H4 (cell line): ENCODE results near the gene EXOSC10. TPM values are rescaled to one million over a fixed set of nuclear protein-coding genes. Genes with fewer than 3 reads are reported as not detected.

ENCODE experiments used
- DNase-seq: peaks from one replicate; pipeline ENCODE4 v3.0.0-alpha.2; 2015; ENCODE audit warnings: low spot score
- total RNA-seq: library from RNA; depleted of rRNA; stranded (reverse); fragments of >200 nt; shearing (Covaris generic); gene quantifications from 2 replicates; pipeline ENCODE4 v1.2.3, GENCODE V29; 2014; rRNA removed

Gene EXOSC10
- total RNA-seq = 45.3 and 48.5 TPM in 2 replicates

- DNase-seq = peak; percentile 84
These were observed at the start of gene EXOSC10 for GRCh38 chr1:11099310-11100148. Gene EXOSC10 (minus strand): TSS chr1:11099869. CDS start chr1:11099831, 38 bp downstream.

- DNase-seq = no peak
These were observed 47.6 kb upstream of the EXOSC10 start for GRCh38 chr1:11147197-11147770.

- no peak for DNase-seq
These were observed 46.1 kb upstream of the EXOSC10 start for GRCh38 chr1:11145741-11146140.

- no peak for DNase-seq
These were observed 45.0 kb upstream of the EXOSC10 start for GRCh38 chr1:11144570-11145256.

DNA sequence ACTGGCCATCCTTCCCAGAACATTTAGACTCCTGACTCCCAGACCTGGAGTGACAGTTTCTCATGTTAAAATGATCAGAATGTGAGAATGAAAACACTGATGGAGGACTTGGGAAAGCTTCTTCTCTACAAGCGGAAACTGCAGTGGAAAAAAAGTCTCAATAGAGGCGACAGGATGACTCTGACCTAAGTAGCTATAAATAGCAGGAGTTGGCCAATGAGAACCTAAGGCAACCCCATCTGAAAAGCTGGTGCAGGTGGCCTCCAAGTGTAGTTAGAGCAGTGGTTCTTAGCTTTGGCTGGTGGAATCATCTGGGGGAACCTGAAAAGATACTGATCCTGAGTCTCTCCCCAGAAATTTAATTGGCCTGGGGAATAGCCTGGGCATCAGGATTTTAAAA, 44.2 kb upstream of the EXOSC10 start:
- no peak for DNase-seq

DNA sequence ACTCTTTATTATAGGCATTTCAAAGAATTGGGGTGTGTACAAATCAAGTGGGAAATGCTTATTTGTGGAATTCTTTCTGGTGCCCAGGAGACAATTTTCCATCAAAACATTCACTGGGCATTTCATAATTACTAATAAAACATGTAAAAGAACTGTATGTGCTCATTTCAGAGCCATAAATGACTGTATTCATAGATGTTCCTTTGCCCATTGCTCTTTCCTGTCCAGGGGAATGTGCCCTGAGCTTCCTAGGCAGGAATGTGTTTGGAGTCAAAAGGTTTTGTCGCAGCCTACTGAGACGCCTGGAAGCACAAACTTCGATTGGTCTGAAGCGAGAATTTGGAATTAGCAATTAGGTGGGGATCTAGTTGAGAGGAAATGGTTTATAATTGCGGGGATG, 43.7 kb upstream of the EXOSC10 start:
- DNase-seq = no peak

DNA sequence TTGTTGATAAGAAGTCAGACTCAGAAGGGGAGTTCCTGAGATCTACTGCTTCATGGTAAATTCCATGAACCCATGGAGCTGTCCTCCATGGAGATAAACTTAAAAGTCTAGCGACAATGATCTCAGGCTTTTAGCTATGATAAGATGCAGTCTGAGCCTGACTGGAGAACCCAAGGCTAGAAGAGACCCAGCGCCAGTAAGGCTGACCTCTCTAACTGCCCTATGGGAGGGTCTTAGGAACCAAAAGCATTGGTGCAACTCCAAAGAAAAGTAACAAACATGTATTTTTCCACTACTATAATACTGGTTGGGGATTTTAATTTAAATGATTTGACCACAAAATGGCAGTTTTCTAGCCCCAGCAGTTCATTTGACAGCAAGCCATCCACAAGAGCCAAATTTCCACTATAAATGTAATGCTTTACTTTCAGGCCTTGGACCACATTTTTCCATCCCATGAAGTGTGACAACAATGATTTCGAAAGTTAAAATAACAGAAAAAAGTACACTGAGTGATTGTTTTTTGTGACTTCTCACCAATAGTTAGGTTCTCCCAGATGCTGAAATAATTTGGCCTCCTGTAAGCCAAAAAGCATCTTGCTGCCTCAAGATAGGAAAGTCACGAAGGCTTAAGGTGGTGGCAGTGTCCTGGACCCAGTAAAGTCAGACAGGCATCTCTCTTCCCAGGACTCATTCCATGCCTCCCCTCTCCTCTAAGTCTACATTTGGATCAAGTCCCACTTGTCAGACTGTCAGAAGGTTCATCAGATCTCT, 43.1 kb upstream of the EXOSC10 start:
- DNase-seq = no peak

DNA sequence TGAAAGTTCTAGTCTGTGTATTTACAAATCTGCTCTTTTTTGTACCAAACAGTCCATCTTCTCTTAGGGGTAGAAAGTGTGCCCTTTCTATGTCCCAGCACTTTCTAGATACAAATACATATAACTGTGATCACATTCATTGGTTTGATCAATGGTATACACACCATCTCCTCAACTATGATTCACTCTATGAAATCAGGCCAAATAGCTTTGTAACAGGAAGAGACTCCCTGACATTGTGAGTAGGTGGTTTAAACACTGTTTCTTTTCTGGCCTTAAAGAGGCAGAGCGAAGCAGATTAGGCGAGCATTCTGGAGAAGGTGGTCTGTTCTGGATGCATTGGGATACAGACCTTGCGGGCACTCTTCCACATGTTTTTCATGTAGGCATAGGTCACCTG, 39.3 kb upstream of the EXOSC10 start:
- no peak for DNase-seq

- DNase-seq = no peak
These were observed 38.4 kb upstream of the EXOSC10 start for GRCh38 chr1:11138029-11138428.

GRCh38 chr1:11134898-11135266, 35.2 kb upstream of the EXOSC10 start:
- no peak for DNase-seq

- DNase-seq = no peak
These were observed 34.7 kb upstream of the EXOSC10 start for GRCh38 chr1:11134251-11134897.

DNA sequence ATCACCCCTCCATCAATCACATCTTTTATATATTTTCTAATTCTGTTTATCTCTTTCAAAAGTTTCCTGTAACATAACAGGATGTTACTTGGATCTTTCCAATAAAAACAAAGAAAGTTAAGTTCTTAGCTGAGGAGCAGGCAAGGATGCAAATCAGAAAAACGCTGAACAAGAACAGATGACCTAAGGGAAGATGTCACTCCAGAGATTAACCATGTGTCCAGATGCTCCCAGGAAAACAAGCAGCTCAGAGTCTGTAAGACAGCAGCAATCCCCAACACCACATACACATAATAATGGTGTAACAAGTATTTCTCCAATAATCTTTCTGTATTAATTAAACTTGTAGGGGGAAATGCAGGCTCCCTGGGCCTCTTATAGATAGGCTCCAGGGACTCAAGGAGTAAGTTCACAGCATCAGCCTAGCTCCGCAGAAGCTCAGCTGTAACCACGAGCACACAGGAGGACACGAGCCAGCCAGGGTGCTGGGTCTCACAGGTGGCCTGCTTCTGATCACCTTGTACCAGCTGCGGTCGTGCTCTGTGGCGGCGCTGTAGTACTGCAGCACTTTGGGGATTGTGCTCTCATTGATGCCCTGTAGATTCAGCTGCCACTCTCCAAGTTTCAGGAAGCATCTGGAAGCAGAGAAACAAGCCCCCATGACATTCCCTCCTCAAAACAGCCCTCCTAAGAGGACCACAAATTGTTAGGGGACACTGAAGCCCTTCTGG, 33.1 kb upstream of the EXOSC10 start:
- no peak for DNase-seq

GRCh38 chr1:11131816-11132215, 32.1 kb upstream of the EXOSC10 start:
- DNase-seq = no peak

GRCh38 chr1:11130406-11130805, 30.7 kb upstream of the EXOSC10 start:
- no peak for DNase-seq

DNA sequence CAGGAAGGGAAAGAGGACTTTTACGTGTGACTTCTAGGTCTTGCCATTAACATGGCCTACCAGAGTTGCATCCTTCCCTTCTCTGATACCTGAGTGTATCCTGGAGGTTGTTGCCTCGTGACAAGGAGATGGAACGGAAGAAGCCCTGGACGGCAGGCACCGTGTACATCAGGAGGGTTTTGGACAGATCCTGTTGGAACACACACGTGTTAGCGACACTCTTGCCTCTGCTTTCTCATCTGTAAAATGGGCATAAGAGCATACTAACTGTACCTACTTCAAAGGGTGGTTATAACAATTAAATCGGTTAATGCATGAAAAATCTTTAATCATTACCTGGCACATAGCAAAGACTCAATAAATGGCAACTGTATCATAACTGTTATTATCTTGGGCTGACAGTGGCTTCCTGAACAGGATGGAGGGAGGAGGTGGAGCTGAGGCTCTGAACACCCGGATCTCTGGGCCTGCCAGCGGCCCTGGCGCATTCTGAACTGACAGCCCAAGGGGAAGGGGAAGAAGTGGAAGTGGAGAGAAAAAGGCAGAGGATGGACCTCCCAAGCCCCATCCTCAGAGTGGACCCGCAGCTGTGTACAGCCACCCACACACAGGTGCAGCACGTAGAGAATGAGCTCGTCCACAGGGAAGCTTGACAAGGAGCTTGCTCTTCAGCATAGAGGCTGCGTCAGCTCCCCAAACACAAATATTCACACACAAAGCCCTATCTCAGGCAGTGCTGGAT, 30.2 kb upstream of the EXOSC10 start:
- DNase-seq = no peak

DNA sequence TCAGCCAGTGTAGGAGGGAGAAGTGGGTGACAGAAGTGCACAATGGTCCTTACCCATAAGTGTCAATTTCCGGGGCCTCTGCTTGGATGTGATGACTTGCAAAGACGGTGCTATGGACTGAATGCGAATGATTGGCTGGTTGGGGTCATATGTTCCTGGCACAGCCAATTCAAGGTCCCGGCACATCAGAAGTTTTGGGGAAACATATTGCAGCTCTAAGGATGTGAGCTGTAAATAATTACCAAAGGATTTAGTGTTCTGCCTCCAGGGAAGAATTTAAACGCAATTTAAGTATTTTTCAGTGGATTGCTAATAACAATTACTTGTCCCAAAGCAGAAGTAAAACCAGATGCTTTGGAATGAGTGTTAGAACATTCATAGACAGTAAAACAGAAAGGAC, 26.9 kb upstream of the EXOSC10 start:
- DNase-seq = no peak

DNA sequence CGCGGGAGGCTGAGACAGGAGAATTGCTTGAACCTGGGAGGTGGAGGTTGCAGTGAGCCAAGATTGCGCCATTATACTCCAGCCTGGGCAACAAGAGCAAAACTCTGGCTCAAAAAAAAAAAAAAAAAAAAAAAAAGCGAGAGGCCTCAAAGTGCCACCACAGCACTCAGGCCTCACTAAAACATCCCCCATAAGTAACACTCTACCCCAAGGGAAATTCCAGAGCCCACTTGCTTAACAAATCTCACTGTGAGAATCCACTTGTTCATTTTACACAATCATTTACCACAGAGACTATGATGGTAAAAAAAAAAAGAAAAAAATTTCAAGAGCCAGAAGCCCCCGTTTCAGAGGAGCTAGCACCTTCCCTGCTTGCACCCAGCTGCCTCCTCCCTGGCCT, 26.3 kb upstream of the EXOSC10 start:
- no peak for DNase-seq

- no peak for DNase-seq
These were observed 25.3 kb upstream of the EXOSC10 start for GRCh38 chr1:11124965-11125364.

GRCh38 chr1:11116318-11116717, 16.6 kb upstream of the EXOSC10 start:
- DNase-seq = no peak

DNA sequence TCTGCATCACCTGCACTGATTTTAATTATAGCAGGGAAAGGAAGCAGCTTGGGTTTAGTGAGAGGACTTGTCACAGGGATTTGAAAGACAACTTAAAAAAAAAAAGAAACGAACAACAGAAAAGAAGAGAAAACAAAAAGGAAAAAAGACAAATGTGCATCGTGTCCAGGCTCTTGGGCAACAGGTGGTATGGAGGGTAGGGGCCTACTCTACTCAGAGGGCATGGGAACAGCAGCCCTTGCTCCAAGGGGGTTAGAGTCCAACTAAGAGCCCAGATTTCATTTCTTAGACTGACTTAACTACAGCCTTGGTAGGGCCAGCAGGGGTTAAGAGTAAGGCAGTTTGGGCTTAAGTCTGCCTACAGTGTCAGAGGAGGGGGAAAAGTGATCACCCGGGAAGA, 15.3 kb upstream of the EXOSC10 start:
- DNase-seq = no peak
